BLaER1 (cell line): ENCODE data around the gene TUBB6.

Experiments
- H3K27ac ChIP-seq: shearing (Covaris generic); formaldehyde crosslinking; 2 replicates; pipeline ENCODE4 v1.8.1; 2022
- H3K27me3 ChIP-seq: shearing (Covaris generic); formaldehyde crosslinking; 2 replicates; pipeline ENCODE4 v1.8.1; 2022
- H3K36me3 ChIP-seq: shearing (Covaris generic); formaldehyde crosslinking; 2 replicates; pipeline ENCODE4 v1.8.1; 2022
- H3K4me1 ChIP-seq: shearing (Covaris generic); formaldehyde crosslinking; 2 replicates; pipeline ENCODE4 v1.8.1; 2022
- H3K4me2 ChIP-seq: shearing (Covaris generic); formaldehyde crosslinking; 2 replicates; pipeline ENCODE4 v1.8.1; 2022
- H3K4me3 ChIP-seq: shearing (Covaris generic); formaldehyde crosslinking; 2 replicates; pipeline ENCODE4 v1.8.1; 2022
- H3K9ac ChIP-seq: shearing (Covaris generic); formaldehyde crosslinking; 2 replicates; pipeline ENCODE4 v1.8.1; 2022
- H3K9me3 ChIP-seq: shearing (Covaris generic); formaldehyde crosslinking; 2 replicates; pipeline ENCODE4 v1.8.1; 2022
- H4K20me1 ChIP-seq: shearing (Covaris generic); formaldehyde crosslinking; 2 replicates; pipeline ENCODE4 v1.8.1; 2022
- Cebpa-rat ChIP-seq: shearing (Covaris generic); IDR thresholded peaks from 2 replicates; pipeline ENCODE4 v1.8.1; 2022

The TUBB6 gene

DNA sequence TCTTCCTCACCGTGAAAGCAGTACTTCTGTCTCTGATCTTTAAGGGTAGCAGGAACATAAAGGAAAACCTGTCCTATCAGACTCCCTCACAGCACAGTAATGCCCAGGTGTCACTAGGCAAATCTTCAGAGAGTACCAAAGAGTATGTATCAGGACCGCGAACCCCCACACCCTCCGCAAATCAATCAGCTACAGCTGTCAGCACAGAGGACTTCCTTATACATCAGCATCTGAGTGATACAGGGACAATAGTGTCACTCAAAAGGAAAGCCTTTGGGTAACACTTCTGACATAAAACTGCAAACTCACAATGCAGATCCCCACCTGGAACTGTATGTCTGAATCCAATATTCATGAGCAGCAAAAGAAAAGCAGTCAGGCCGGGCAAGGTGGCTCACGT lies 66.4 kb downstream of the TUBB6 start:
- Histone ChIP-seq H3K4me3 (no peak overlapping the region), H4K20me1 (peaks cover 73% of the 10 kb centered on the region), H3K27me3 (no peaks in the 10 kb centered on the region), H3K9me3 (no peaks in the 10 kb centered on the region), H3K4me2 (peak overlapping the region; percentile 27; the same call in 1 of the 2 replicates), H3K27ac (no peak overlapping the region), H3K36me3 (peaks cover 39% of the 10 kb centered on the region), H3K4me1 (peaks cover 41% of the 10 kb centered on the region), H3K9ac (no peak overlapping the region)
- TF ChIP-seq Cebpa-rat = no peak
